HepG2 (cell line): ENCODE data around the gene HAND1.

Source experiments
- HDAC1 ChIP-seq: sonication (generic); formaldehyde crosslinking; IDR thresholded peaks from 2 replicates; pipeline ENCODE4 v1.5.1; 2020; ENCODE audit warnings: mild to moderate bottlenecking, missing genetic modification reagents
- HOXA9 ChIP-seq: sonication (generic); formaldehyde crosslinking; IDR thresholded peaks from 2 replicates; pipeline ENCODE4 v1.8.1; 2022; ENCODE audit warnings: missing genetic modification reagents, mild to moderate bottlenecking, moderate library complexity, borderline replicate concordance
- KLF13 ChIP-seq: sonication (generic); formaldehyde crosslinking; IDR thresholded peaks from 2 replicates; pipeline ENCODE4 v1.4.0; 2020; ENCODE audit warnings: mild to moderate bottlenecking, missing genetic modification reagents
- MED1 ChIP-seq: sonication (generic); formaldehyde crosslinking; IDR thresholded peaks from 2 replicates; pipeline ENCODE4 v1.4.0; 2020; ENCODE audit warnings: missing genetic modification reagents
- MTF1 ChIP-seq: sonication (generic); formaldehyde crosslinking; IDR thresholded peaks from 2 replicates; pipeline ENCODE4 v1.5.0; 2020; ENCODE audit warnings: missing genetic modification reagents
- PITX1 ChIP-seq: sonication (generic); formaldehyde crosslinking; IDR thresholded peaks from 2 replicates; pipeline ENCODE4 v1.5.1; 2020; ENCODE audit warnings: mild to moderate bottlenecking, missing genetic modification reagents
- POLR2A ChIP-seq, 2 experiments: IDR thresholded peaks; 2 replicates each; pipeline ENCODE4 v1.6.1; 2011; ENCODE audit warnings: low read depth in 2 of 2, low read length in 2 of 2, mild to moderate bottlenecking in 1 of 2, moderate library complexity in 1 of 2; ENCODE audit not compliant: insufficient read depth in 1 of 2
- PRPF4 ChIP-seq: fragments of 200-400 bp; formaldehyde crosslinking; IDR thresholded peaks from 2 replicates; pipeline ENCODE4 v1.6.1; 2016; ENCODE audit warnings: low read length, low read depth; ENCODE audit not compliant: poor library complexity, severe bottlenecking
- RAD21 ChIP-seq: fragments of 450-650 bp; formaldehyde crosslinking; IDR thresholded peaks from 2 replicates; pipeline ENCODE4 v1.5.0; 2020; ENCODE audit warnings: mild to moderate bottlenecking
- SP4 ChIP-seq: sonication (generic); formaldehyde crosslinking; IDR thresholded peaks from 2 replicates; pipeline ENCODE4 v1.8.1; 2023; ENCODE audit warnings: mild to moderate bottlenecking, missing genetic modification reagents
- TBP ChIP-seq: sonication (generic); formaldehyde crosslinking; IDR thresholded peaks from 2 replicates; pipeline ENCODE4 v1.5.0; 2020; ENCODE audit warnings: missing genetic modification reagents
- ZFP36 ChIP-seq: fragments of 150-350 bp; IDR thresholded peaks from 2 replicates; pipeline ENCODE4 v1.6.1; 2018; ENCODE audit warnings: borderline replicate concordance, low read length, low read depth; ENCODE audit not compliant: partially characterized antibody
- TF ChIP-seq, protein P1 (sequence below): sonication (generic); formaldehyde crosslinking; IDR thresholded peaks from 2 replicates; pipeline ENCODE4 v1.5.0; 2020; ENCODE audit warnings: mild to moderate bottlenecking, missing genetic modification reagents, moderate library complexity
- TF ChIP-seq, protein P2 (sequence below): conservative IDR thresholded peaks from 2 replicates; pipeline ENCODE4 v1.6.1; 2018; ENCODE audit warnings: missing genetic modification reagents

DNA sequence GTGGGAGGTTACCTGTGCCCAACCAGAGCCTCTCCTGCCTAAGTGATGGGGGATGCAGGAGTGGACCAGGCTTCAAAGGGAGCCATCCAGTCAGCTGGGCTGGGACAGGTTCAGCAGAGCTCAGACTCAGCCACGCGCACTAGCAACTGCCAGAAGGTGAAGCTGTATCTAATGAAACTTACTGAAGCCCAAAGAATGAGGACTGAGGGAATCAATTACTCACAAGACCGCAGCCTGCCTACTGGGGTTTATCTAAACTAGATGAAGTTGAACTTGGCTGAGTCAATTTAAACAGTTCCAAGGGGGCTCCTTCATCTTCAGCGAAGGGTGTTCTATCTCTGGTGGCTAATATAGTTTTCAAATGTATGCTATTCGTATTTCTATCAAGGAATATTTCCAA lies 11.4 kb downstream of the HAND1 start:
- TF ChIP-seq RAD21 (CRISPR knock-in tag) (no peak), TBP (no peak), HOXA9 (CRISPR knock-in tag) (no peak), ZFP36 (no peak), KLF13 (no peak), SP4 (CRISPR knock-in tag) (no peak), PITX1 (CRISPR knock-in tag) (no peak), PRPF4 (no peak), HDAC1 (CRISPR knock-in tag) (no peak), MTF1 (no peak), MED1 (CRISPR knock-in tag) (no peak), POLR2A (IDR thresholded peaks at IDR 0.05; ENCODE audit: insufficient read depth in 1 of 2, low read depth in 2 of 2, low read length in 2 of 2) (no peak)
- TF ChIP-seq, protein P1, sequence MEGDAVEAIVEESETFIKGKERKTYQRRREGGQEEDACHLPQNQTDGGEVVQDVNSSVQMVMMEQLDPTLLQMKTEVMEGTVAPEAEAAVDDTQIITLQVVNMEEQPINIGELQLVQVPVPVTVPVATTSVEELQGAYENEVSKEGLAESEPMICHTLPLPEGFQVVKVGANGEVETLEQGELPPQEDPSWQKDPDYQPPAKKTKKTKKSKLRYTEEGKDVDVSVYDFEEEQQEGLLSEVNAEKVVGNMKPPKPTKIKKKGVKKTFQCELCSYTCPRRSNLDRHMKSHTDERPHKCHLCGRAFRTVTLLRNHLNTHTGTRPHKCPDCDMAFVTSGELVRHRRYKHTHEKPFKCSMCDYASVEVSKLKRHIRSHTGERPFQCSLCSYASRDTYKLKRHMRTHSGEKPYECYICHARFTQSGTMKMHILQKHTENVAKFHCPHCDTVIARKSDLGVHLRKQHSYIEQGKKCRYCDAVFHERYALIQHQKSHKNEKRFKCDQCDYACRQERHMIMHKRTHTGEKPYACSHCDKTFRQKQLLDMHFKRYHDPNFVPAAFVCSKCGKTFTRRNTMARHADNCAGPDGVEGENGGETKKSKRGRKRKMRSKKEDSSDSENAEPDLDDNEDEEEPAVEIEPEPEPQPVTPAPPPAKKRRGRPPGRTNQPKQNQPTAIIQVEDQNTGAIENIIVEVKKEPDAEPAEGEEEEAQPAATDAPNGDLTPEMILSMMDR (CRISPR knock-in tag): no peak
- TF ChIP-seq, protein P2, sequence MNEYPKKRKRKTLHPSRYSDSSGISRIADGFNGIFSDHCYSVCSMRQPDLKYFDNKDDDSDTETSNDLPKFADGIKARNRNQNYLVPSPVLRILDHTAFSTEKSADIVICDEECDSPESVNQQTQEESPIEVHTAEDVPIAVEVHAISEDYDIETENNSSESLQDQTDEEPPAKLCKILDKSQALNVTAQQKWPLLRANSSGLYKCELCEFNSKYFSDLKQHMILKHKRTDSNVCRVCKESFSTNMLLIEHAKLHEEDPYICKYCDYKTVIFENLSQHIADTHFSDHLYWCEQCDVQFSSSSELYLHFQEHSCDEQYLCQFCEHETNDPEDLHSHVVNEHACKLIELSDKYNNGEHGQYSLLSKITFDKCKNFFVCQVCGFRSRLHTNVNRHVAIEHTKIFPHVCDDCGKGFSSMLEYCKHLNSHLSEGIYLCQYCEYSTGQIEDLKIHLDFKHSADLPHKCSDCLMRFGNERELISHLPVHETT (CRISPR knock-in tag): no peak
